Epithelial cell of proximal tubule (primary cell): ENCODE data around the gene CABYR. TPM values are rescaled to one million over a fixed set of nuclear protein-coding genes. Genes with fewer than 3 reads are reported as not detected.

Experiments
- DNase-seq: peaks from one replicate; pipeline ENCODE4 v3.0.0-alpha.2; 2011; ENCODE audit warnings: low read depth
- H3K4me3 ChIP-seq: 2 replicates; pipeline ENCODE4 v1.5.1; 2011; ENCODE audit warnings: low read depth, mild to moderate bottlenecking, low read length
- total RNA-seq: library from RNA; depleted of rRNA; stranded (reverse); fragments of >200 nt; gene quantifications from 2 replicates; pipeline ENCODE4 v1.2.3, GENCODE V29; 2015
- TF ChIP-seq, protein P1 (sequence below): conservative IDR thresholded peaks from 2 replicates; pipeline ENCODE4 v1.5.1; 2012; ENCODE audit warnings: low read depth, mild to moderate bottlenecking, low read length

The CABYR gene
- total RNA-seq, 1 donor from 2014 or later, result 15.7 TPM

DNA sequence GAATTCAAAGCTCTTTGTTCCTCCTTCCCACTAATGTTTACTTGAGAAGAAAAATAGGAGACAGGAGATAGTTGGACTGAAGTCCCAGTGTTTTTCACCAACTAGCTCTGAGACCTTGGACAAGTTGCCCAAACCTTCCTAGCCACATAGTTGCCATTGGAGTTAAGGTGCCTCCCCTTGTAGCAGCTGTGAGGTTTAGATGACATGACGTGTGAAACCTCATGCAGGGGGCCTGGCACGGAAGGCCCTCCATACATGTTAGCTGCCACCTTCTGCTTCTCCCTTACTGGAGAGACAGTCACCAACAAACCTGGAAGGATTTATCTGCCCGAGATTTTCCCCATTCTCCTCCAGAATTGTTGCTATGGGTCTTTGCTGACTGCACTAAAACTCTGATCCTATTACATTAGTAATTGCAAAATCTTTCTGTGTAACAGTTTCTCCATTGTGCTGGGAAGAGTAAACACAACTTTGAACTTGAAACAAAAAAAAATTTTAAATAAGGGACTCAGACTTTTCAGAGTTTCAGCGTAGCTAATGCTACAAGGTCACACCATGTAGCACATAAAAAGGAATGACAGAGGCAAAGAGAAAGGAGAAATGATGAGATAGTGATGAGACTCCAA lies 23.8 kb upstream of the CABYR start:
- no peak overlapping the region for H3K4me3 ChIP-seq
- TF ChIP-seq, protein P1, sequence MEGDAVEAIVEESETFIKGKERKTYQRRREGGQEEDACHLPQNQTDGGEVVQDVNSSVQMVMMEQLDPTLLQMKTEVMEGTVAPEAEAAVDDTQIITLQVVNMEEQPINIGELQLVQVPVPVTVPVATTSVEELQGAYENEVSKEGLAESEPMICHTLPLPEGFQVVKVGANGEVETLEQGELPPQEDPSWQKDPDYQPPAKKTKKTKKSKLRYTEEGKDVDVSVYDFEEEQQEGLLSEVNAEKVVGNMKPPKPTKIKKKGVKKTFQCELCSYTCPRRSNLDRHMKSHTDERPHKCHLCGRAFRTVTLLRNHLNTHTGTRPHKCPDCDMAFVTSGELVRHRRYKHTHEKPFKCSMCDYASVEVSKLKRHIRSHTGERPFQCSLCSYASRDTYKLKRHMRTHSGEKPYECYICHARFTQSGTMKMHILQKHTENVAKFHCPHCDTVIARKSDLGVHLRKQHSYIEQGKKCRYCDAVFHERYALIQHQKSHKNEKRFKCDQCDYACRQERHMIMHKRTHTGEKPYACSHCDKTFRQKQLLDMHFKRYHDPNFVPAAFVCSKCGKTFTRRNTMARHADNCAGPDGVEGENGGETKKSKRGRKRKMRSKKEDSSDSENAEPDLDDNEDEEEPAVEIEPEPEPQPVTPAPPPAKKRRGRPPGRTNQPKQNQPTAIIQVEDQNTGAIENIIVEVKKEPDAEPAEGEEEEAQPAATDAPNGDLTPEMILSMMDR, result no peak
- DNase-seq, result no peak

DNA sequence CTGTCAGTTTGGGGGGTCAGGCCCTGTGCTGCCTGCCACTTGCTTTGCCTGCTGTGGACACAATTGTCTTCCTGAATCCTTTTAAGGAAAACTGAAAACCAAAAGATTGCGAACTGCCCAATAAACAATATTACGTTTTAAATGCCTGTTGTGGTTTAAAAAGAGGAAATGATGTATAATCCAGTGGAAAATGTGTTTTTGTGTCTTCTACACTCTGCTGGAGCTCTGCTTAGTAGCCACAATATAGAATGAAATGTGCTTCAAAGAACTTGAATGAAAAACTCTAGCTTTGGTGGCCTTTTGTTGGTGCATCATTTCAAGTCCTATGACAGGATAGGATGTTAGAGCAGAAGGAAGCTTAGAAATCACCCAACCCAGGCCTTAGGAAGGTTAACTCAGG lies 23.2 kb upstream of the CABYR start:
- H3K4me3 ChIP-seq, result no peak overlapping the region
- TF ChIP-seq, protein P1, result no peak
- DNase-seq, result no peak

DNA sequence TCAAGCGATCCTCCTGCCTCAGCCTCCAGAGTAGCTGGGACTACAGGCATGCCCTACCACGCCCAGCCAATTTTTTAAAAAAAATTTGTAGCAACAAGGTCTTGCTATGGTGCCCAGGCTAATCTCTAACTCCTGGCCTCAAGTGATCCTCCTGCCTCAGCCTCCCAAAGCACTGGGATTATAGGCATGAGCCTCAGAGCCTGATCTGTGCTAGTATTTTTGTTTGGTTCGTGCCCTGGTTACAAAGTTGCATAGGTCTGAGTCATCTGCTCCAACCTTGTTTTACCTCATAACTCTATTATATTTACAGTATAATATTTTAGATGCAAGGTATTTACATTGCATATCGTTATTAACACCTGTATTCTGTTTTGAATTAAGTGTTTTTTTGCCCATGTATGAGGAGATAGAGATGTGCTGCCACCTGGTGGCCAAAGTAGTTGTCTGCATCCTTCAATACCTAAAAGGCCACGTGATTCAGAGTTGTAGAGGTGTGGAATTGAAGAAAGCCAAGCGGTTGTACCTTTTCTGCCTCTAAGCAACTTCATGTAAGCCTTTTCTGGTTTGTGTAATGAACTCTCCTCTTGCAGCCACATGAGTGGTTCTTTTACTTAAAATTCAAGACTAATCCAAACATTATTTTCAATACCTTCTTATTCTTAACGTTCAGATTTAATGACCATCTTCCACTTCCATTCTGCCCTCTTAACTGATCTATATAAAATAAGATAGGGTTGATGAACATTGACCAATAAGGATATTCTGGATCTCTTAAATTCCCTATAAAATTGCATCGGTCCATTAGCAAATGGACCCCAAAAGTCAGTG lies 19.9 kb upstream of the CABYR start:
- H3K4me3 ChIP-seq, result no peak overlapping the region
- TF ChIP-seq, protein P1, result peak; percentile 86
- DNase-seq, result no peak

DNA sequence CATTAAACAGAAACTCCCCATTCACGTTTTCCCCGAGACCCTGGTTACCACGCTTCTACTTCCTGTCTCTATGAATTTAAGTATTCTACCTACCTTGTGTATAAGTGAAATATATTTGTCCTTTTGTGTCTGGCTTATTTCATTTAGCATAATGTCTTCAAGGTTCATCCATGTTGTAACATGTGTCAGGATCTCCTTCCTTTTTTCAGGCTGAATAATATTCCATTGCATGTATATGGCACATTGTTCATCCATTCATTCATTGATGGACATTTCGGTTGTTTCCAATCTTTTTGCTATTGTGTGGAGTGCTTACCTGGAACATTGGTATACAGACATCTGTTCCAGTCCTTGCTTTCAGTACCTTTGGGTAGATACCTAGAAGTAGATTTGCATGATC lies 18.2 kb upstream of the CABYR start:
- TF ChIP-seq, protein P1, result no peak
- DNase-seq, result no peak
- H3K4me3 ChIP-seq, result no peak overlapping the region

DNA sequence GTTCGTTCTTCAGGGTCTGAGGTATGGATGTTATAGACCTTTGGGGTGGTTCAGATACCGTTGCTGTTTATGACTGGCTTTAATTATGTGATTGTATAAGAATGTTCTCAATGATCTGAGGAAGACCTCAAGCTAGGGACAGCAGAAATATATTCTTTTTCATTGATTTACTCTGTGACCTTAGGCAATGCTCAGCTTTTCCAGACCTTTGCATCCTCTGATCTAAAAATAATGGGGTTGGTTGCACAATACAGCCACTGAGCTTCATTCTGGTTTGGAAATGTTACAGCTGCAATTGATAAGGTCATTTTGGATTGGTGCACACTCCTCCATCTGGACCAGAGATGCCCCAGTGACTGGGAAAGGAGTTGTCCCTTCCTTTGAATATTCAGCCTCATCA lies 17.2 kb upstream of the CABYR start:
- TF ChIP-seq, protein P1, result no peak
- H3K4me3 ChIP-seq, result no peak overlapping the region
- no peak for DNase-seq

DNA sequence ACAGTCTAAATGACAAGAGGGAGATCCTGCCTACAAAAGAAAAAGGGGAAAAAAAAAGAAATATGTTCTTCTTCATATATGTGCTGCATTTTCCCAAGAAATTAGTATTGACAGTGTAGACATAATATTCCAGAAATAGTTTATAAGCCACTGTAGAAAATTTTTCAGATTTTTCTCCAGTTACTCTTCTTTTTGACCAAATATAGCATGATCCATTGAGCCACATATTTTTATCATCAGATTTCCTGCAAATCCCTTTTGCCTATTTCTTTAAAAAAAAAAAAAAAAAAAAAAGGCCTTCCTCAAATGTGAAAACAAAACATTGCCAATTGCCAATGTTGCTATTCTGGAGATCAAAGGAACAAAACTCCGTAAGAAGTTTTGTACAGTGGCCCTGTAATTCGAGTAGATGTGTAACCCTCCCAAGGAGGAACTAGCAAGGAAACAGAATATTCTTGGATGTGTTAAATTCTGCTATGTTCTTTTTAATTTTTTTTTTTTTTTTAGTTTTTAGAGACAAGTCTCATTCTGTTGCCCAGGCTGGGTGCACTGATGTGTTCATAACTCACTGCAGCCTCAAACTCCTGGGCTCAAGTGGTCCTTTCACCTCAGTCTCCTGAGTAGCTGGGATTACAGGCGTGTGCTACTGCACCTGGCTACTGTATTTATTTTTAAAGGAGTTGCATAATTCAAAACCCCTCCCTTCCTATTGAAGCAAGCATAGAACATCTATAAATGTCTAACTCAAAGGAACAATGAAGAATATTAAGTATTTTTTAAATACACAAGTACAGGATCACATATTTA lies 12.5 kb upstream of the CABYR start:
- no peak for DNase-seq
- H3K4me3 ChIP-seq, result no peak overlapping the region
- TF ChIP-seq, protein P1, result no peak
